D341Med (cell line): Measurements from ENCODE around the gene FKRP.

Experiments
- DNase-seq: peaks from one replicate; pipeline ENCODE4 v3.0.0; 2012; ENCODE audit warnings: low spot score

Gene FKRP

GRCh38 chr19:46719629-46720502 lies 26.0 kb upstream of the FKRP start:
- DNase-seq: no peak

GRCh38 chr19:46720503-46721239 lies 25.2 kb upstream of the FKRP start:
- no peak for DNase-seq

GRCh38 chr19:46721269-46722003 lies 24.4 kb upstream of the FKRP start:
- DNase-seq: no peak

GRCh38 chr19:46722004-46722380 lies 23.9 kb upstream of the FKRP start:
- DNase-seq: no peak

- DNase-seq: no peak
Measured at GRCh38 chr19:46722421-46723022, 23.3 kb upstream of the FKRP start.

- DNase-seq: no peak
Measured at GRCh38 chr19:46723023-46723461, 22.8 kb upstream of the FKRP start.

- DNase-seq: no peak
Measured at GRCh38 chr19:46723471-46723870, 22.4 kb upstream of the FKRP start.

GRCh38 chr19:46724468-46724867 lies 21.4 kb upstream of the FKRP start:
- no peak for DNase-seq

- no peak for DNase-seq
Measured at GRCh38 chr19:46725036-46725820, 20.6 kb upstream of the FKRP start.

GRCh38 chr19:46725859-46726393 lies 19.9 kb upstream of the FKRP start:
- no peak for DNase-seq

GRCh38 chr19:46726551-46726950 lies 19.3 kb upstream of the FKRP start:
- no peak for DNase-seq

GRCh38 chr19:46726971-46727501 lies 18.8 kb upstream of the FKRP start:
- DNase-seq: no peak

GRCh38 chr19:46727757-46728156 lies 18.1 kb upstream of the FKRP start:
- no peak for DNase-seq

GRCh38 chr19:46728208-46728607 lies 17.6 kb upstream of the FKRP start:
- no peak for DNase-seq

GRCh38 chr19:46728693-46729339 lies 17.0 kb upstream of the FKRP start:
- peak; percentile 92 for DNase-seq

- no peak for DNase-seq
Measured at GRCh38 chr19:46729696-46730095, 16.2 kb upstream of the FKRP start.

GRCh38 chr19:46730187-46730586 lies 15.7 kb upstream of the FKRP start:
- no peak for DNase-seq

GRCh38 chr19:46730595-46730994 lies 15.3 kb upstream of the FKRP start:
- DNase-seq: no peak

- DNase-seq: no peak
Measured at GRCh38 chr19:46731007-46731501, 14.8 kb upstream of the FKRP start.

GRCh38 chr19:46731584-46731983 lies 14.3 kb upstream of the FKRP start:
- DNase-seq: no peak
